Measurements from ENCODE around the gene BCAS4.

The BCAS4 gene

DNA sequence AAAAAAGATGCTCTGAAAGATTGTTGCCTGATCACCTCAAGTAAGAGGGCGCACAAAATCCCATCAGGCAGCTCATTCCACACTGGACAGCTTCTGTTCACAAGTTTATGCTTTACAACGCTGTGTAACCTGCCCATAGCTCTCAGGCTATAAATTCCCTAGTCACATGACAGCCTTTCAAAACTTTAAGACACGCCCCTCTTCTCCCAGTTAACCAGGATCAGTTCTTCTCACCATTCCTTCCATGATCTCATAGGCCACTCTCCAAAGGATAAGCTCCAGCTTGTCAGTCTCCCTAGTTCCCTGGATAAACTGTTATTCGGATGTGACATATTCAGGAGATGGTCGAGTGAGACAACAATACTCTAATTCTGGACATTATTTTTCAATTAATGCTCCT is 121.4 kb downstream of the BCAS4 start:
- Histone ChIP-seq H3K9me2 (ENCODE audit: low read depth, low read length) (no peaks in the 10 kb centered on the region), H3F3A (ENCODE audit: insufficient read depth, low read length) (no peaks in the 10 kb centered on the region), H2AFZ (ENCODE audit: low read length) (no peak overlapping the region), H3K36me3 (ENCODE audit: insufficient read depth, low read length) (peaks cover 89% of the 10 kb centered on the region), H3K9ac (ENCODE audit: low read length) (no peak overlapping the region), H3K4me2 (ENCODE audit: low read length) (peak overlapping the region; percentile 10; the same call in 1 of the 2 replicates), H3K27me3 (ENCODE audit: insufficient read depth, low read length) (no peaks in the 10 kb centered on the region), H3K4me3 (ENCODE audit: low read depth, low read length, poor library complexity, severe bottlenecking) (no peak overlapping the region), H3K27ac (ENCODE audit: low read depth, low read length, poor library complexity, severe bottlenecking) (no peak overlapping the region), H3K79me2 (ENCODE audit: insufficient read depth, low read length) (peaks cover 99% of the 10 kb centered on the region), H4K20me1 (ENCODE audit: insufficient read depth, low read length) (peaks cover 13% of the 10 kb centered on the region; the same call in 1 of the 2 replicates), H3K4me1 (ENCODE audit: insufficient read depth, low read length, severe bottlenecking) (peaks cover 55% of the 10 kb centered on the region), H3K9me3 (ENCODE audit: low read length) (no peaks in the 10 kb centered on the region)
- TF ChIP-seq EZH2 (IDR thresholded peaks at IDR 0.05; ENCODE audit: borderline replicate concordance, low read length), result no peak
- no peak for TF ChIP-seq CTCF (IDR thresholded peaks at IDR 0.05; ENCODE audit: low read length)

DNA sequence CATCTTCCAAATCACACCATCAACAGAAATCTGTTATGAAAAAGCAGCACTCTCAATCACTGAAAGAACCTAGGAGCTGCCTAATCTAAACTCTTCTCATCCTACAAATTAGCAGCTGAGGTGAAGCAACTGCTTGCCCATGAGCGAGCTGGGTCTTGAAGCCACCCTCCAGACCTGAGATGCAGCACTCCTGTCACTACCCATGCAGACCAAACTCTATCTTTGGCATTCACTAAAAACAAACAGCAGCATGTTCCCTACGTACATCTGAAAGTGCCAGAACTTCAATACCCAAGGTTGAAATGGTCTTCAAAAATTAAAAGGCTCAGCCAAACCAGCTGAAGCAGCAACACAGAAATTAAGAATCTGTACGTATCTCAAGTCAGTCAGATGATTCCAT is 122.1 kb downstream of the BCAS4 start:
- Histone ChIP-seq H3K27ac (ENCODE audit: low read depth, low read length, poor library complexity, severe bottlenecking) (peak overlapping the region; percentile 45), H3K4me3 (ENCODE audit: low read depth, low read length, poor library complexity, severe bottlenecking) (no peak overlapping the region), H3K9ac (ENCODE audit: low read length) (no peak overlapping the region), H3K9me3 (ENCODE audit: low read length) (no peaks in the 10 kb centered on the region), H4K20me1 (ENCODE audit: insufficient read depth, low read length) (peaks cover 13% of the 10 kb centered on the region; the same call in 1 of the 2 replicates), H3K4me2 (ENCODE audit: low read length) (peak overlapping the region; percentile 18), H3F3A (ENCODE audit: insufficient read depth, low read length) (no peaks in the 10 kb centered on the region), H2AFZ (ENCODE audit: low read length) (no peak overlapping the region), H3K9me2 (ENCODE audit: low read depth, low read length) (no peaks in the 10 kb centered on the region), H3K79me2 (ENCODE audit: insufficient read depth, low read length) (peaks cover 99% of the 10 kb centered on the region), H3K27me3 (ENCODE audit: insufficient read depth, low read length) (no peaks in the 10 kb centered on the region), H3K4me1 (ENCODE audit: insufficient read depth, low read length, severe bottlenecking) (peaks cover 62% of the 10 kb centered on the region), H3K36me3 (ENCODE audit: insufficient read depth, low read length) (peaks cover 89% of the 10 kb centered on the region)
- no peak for TF ChIP-seq CTCF (IDR thresholded peaks at IDR 0.05; ENCODE audit: low read length)
- TF ChIP-seq EZH2 (IDR thresholded peaks at IDR 0.05; ENCODE audit: borderline replicate concordance, low read length), result no peak

GRCh38 chr20:50918403-50918802 is 123.5 kb downstream of the BCAS4 start:
- H3K4me2 ChIP-seq (ENCODE audit: low read length), result no peak overlapping the region
- H3K4me1 ChIP-seq (ENCODE audit: insufficient read depth, low read length, severe bottlenecking), result peaks cover 76% of the 10 kb centered on the region
- no peak overlapping the region for H3K9ac ChIP-seq (ENCODE audit: low read length)
- H3K9me3 ChIP-seq (ENCODE audit: low read length), result no peaks in the 10 kb centered on the region
- H3K27ac ChIP-seq (ENCODE audit: low read depth, low read length, poor library complexity, severe bottlenecking), result peak overlapping the region; percentile 0
- H4K20me1 ChIP-seq (ENCODE audit: insufficient read depth, low read length), result peaks cover 13% of the 10 kb centered on the region; the same call in 1 of the 2 replicates
- no peak overlapping the region for H3K4me3 ChIP-seq (ENCODE audit: low read depth, low read length, poor library complexity, severe bottlenecking)
- no peaks in the 10 kb centered on the region for H3K9me2 ChIP-seq (ENCODE audit: low read depth, low read length)
- no peaks in the 10 kb centered on the region for H3F3A ChIP-seq (ENCODE audit: insufficient read depth, low read length)
- no peak overlapping the region for H2AFZ ChIP-seq (ENCODE audit: low read length)
- no peak for TF ChIP-seq EZH2 (IDR thresholded peaks at IDR 0.05; ENCODE audit: borderline replicate concordance, low read length)
- H3K27me3 ChIP-seq (ENCODE audit: insufficient read depth, low read length), result no peaks in the 10 kb centered on the region
- H3K79me2 ChIP-seq (ENCODE audit: insufficient read depth, low read length), result peaks cover 99% of the 10 kb centered on the region
- peaks cover 90% of the 10 kb centered on the region for H3K36me3 ChIP-seq (ENCODE audit: insufficient read depth, low read length)

DNA sequence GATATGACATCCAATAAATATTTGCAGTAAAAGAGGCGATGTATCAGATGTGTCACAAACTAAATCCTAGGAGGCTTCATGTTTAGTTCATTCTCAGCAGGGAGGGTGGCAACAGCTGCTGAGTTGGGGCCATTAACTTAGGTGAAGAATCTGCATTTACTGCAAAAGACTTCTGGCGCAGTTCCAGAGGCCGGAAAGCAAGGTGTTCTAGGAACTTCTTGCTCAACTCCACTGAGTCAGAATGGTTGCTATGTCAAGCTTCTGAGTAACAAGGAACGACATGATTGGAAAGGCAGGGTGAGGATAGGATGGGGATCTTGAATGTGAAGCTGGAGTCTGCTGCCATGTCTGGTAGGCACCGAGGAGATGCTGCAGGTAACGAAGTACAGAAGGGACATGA is 124.7 kb downstream of the BCAS4 start:
- Histone ChIP-seq H4K20me1 (ENCODE audit: insufficient read depth, low read length) (peaks cover 9% of the 10 kb centered on the region; the same call in 1 of the 2 replicates), H3K36me3 (ENCODE audit: insufficient read depth, low read length) (peaks cover 90% of the 10 kb centered on the region), H3K9me2 (ENCODE audit: low read depth, low read length) (no peaks in the 10 kb centered on the region), H3K27ac (ENCODE audit: low read depth, low read length, poor library complexity, severe bottlenecking) (no peak overlapping the region), H3K27me3 (ENCODE audit: insufficient read depth, low read length) (no peaks in the 10 kb centered on the region), H3F3A (ENCODE audit: insufficient read depth, low read length) (no peaks in the 10 kb centered on the region), H3K9me3 (ENCODE audit: low read length) (no peaks in the 10 kb centered on the region), H3K4me1 (ENCODE audit: insufficient read depth, low read length, severe bottlenecking) (peaks cover 88% of the 10 kb centered on the region), H2AFZ (ENCODE audit: low read length) (no peak overlapping the region), H3K79me2 (ENCODE audit: insufficient read depth, low read length) (peaks cover 99% of the 10 kb centered on the region), H3K9ac (ENCODE audit: low read length) (no peak overlapping the region), H3K4me2 (ENCODE audit: low read length) (no peak overlapping the region), H3K4me3 (ENCODE audit: low read depth, low read length, poor library complexity, severe bottlenecking) (no peak overlapping the region)
- TF ChIP-seq CTCF (IDR thresholded peaks at IDR 0.05; ENCODE audit: low read length) (no peak), EZH2 (IDR thresholded peaks at IDR 0.05; ENCODE audit: borderline replicate concordance, low read length) (no peak)
